Endothelial cell (in vitro differentiated cells): ENCODE results near the gene OLFML3. TPM values are rescaled to one million over a fixed set of nuclear protein-coding genes. Genes with fewer than 3 reads are reported as not detected.

Source experiments
- DNase-seq: peaks from one replicate; pipeline ENCODE4 v3.0.0; 2021; ENCODE audit warnings: low spot score
- H3K27ac Mint-ChIP-seq: one replicate; pipeline ENCODE4 v1.8.0; 2021; ENCODE audit warnings: mixed read lengths, inconsistent platforms; ENCODE audit not compliant: unreplicated experiment
- H3K27me3 Mint-ChIP-seq: one replicate; pipeline ENCODE4 v1.8.0; 2021; ENCODE audit warnings: mild to moderate bottlenecking, moderate library complexity, mixed read lengths, inconsistent platforms; ENCODE audit not compliant: unreplicated experiment
- H3K36me3 Mint-ChIP-seq: one replicate; pipeline ENCODE4 v1.8.0; 2021; ENCODE audit warnings: mild to moderate bottlenecking, low read depth, mixed read lengths, inconsistent platforms; ENCODE audit not compliant: unreplicated experiment
- H3K4me1 Mint-ChIP-seq: one replicate; pipeline ENCODE4 v1.8.0; 2021; ENCODE audit warnings: mild to moderate bottlenecking, mixed read lengths, inconsistent platforms; ENCODE audit not compliant: unreplicated experiment
- H3K4me3 Mint-ChIP-seq: one replicate; pipeline ENCODE4 v1.8.0; 2021; ENCODE audit warnings: mild to moderate bottlenecking, mixed read lengths, inconsistent platforms; ENCODE audit not compliant: unreplicated experiment
- H3K9me3 Mint-ChIP-seq: one replicate; pipeline ENCODE4 v1.8.0; 2021; ENCODE audit warnings: mixed read lengths, inconsistent platforms; ENCODE audit not compliant: unreplicated experiment
- CTCF ChIP-seq: fragments of 200-600 bp; sonication (generic); IDR thresholded peaks from one replicate; pipeline ENCODE4 v1.5.0; 2021; ENCODE audit warnings: antibody characterized with exemption; ENCODE audit not compliant: unreplicated experiment
- total RNA-seq: library from RNA; stranded (reverse); fragmentation: NEBNext Ultra II Directional; extraction: Animal tissue kit (Norgen Biotek cat#: 25700); gene quantifications from one replicate; pipeline ENCODE4 v1.2.1, GENCODE V29; 2021; ENCODE audit not compliant: unreplicated experiment

Gene OLFML3
- total RNA-seq, 1 donor from 2014 or later: 130 TPM

- H3K9me3 Mint-ChIP-seq: no peaks in the 10 kb centered on the region
- no peak for TF ChIP-seq CTCF
- no peak overlapping the region for H3K4me3 Mint-ChIP-seq
- no peak for DNase-seq
- peaks cover 18% of the 10 kb centered on the region for H3K4me1 Mint-ChIP-seq
- peaks cover 10% of the 10 kb centered on the region for H3K36me3 Mint-ChIP-seq
- H3K27me3 Mint-ChIP-seq: no peaks in the 10 kb centered on the region
- H3K27ac Mint-ChIP-seq: no peak overlapping the region
These were observed 41.1 kb upstream of the OLFML3 start for GRCh38 chr1:113938192-113938591.

- H3K27ac Mint-ChIP-seq: no peak overlapping the region
- H3K4me1 Mint-ChIP-seq: peaks cover 11% of the 10 kb centered on the region
- no peaks in the 10 kb centered on the region for H3K27me3 Mint-ChIP-seq
- no peak for TF ChIP-seq CTCF
- no peaks in the 10 kb centered on the region for H3K9me3 Mint-ChIP-seq
- DNase-seq: no peak
- H3K4me3 Mint-ChIP-seq: no peak overlapping the region
- H3K36me3 Mint-ChIP-seq: peaks cover 17% of the 10 kb centered on the region
These were observed 38.7 kb upstream of the OLFML3 start for GRCh38 chr1:113940365-113941244.

GRCh38 chr1:113941245-113941559 is 38.1 kb upstream of the OLFML3 start:
- Mint-ChIP-seq H3K9me3 (no peaks in the 10 kb centered on the region), H3K36me3 (peaks cover 17% of the 10 kb centered on the region), H3K4me3 (no peak overlapping the region), H3K27me3 (no peaks in the 10 kb centered on the region), H3K4me1 (peaks cover 15% of the 10 kb centered on the region), H3K27ac (no peak overlapping the region)
- no peak for DNase-seq
- TF ChIP-seq CTCF: no peak

GRCh38 chr1:113942527-113942926 is 36.7 kb upstream of the OLFML3 start:
- no peak for DNase-seq
- no peak for TF ChIP-seq CTCF
- H3K4me1 Mint-ChIP-seq: peaks cover 20% of the 10 kb centered on the region
- no peak overlapping the region for H3K4me3 Mint-ChIP-seq
- H3K36me3 Mint-ChIP-seq: peaks cover 17% of the 10 kb centered on the region
- no peaks in the 10 kb centered on the region for H3K9me3 Mint-ChIP-seq
- H3K27me3 Mint-ChIP-seq: no peaks in the 10 kb centered on the region
- no peak overlapping the region for H3K27ac Mint-ChIP-seq

- H3K36me3 Mint-ChIP-seq: peaks cover 17% of the 10 kb centered on the region
- H3K27me3 Mint-ChIP-seq: no peaks in the 10 kb centered on the region
- H3K4me3 Mint-ChIP-seq: no peak overlapping the region
- no peak overlapping the region for H3K27ac Mint-ChIP-seq
- peaks cover 19% of the 10 kb centered on the region for H3K4me1 Mint-ChIP-seq
- no peak for DNase-seq
- H3K9me3 Mint-ChIP-seq: no peaks in the 10 kb centered on the region
- TF ChIP-seq CTCF: no peak
These were observed 36.1 kb upstream of the OLFML3 start for GRCh38 chr1:113943028-113943811.
